GM19239 (cell line): ENCODE measurements around the gene PRIM2.
"Not testable (repeated sequence)": the region's sequence is repeated elsewhere in the genome, so short reads cannot be mapped to it uniquely, and the experiment has no call there.

ENCODE experiments used
- DNase-seq: peaks from one replicate; pipeline ENCODE4 v3.0.0; 2011; ENCODE audit warnings: low spot score; ENCODE audit not compliant: insufficient read length
- FAIRE-seq: peaks from 2 replicates; lab custom pipeline; 2011; peaks lifted over from hg19 to GRCh38; lab: Jason Lieb, UNC

The PRIM2 gene

DNA sequence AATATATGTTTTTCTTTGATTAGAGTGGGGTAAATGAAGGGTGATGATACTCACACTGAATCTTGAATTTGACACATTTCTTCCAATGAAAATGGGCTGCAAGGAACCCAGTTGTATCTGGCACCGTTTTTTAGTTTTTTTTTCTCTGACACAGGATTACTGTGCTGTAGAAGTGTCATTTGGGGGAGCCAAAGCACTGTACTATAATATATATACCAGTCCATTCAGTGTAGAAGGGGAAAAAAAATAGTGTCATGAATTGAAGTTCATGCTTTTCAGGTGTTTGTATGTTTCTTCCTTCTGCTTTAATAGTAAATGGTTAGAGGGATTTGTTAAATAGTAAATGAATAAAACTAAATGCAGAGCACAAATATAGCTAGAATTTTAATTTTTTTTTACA, 35.2 kb downstream of the PRIM2 start:
- DNase-seq, FAIRE-seq: not testable (repeated sequence)

DNA sequence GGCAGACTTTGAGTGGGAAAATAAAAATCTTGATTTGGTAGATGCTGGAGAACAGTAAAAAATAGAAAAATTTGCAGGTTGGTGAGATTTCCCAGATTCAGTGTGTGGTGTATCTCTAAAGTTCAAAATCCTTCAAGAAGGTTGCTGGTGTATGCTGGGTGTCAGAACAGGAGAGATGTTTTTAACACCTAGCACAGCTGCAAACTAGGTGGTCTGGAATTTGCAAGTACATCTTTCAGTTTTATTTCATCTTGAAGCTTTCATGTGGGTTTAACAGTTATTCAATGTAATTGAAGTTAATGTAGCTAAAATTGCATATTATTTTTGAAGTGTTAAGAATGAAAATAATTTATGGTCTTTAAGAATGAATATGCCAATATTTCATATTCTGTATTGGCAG, 40.9 kb downstream of the PRIM2 start:
- not testable (repeated sequence) for FAIRE-seq, DNase-seq

DNA sequence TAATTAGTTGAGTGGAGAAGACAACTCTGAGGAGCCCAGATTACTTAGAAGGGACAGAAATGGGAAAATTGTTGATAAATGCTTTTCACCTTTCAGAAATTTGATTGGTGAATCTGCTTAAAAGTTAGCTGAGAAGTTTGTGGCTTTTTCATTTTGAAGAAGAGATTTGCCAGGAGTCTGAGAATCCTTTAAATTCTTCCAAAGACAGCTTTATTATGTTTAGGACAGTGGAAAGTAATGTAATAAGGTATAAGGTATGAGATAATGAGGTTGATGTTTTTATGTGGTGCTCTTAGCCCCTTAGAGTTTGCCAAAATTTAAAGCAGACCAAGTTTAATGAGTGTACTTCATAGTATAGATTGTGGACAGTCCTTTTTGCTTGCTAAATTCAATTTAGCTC, 42.3 kb downstream of the PRIM2 start:
- not testable (repeated sequence) for DNase-seq, FAIRE-seq

DNA sequence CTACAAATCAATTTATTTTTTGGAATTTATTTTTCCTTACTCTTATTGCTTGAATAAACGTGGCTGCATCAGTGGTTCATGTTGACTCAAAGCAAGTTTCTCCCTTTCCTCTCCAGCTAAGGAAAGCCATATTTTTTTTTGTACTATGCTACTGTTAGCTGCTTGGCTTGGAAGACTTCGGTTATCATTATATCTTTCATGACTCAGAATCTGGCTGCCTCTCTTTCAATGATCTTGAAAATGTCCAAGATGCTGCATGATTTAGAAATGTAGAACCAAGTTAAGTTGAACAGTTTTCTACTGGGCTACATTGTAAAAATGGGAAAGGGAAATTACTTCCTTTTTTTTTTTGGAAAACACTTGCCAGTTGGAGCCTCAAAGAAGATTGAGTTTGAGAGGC, 44.9 kb downstream of the PRIM2 start:
- not testable (repeated sequence) for DNase-seq, FAIRE-seq

DNA sequence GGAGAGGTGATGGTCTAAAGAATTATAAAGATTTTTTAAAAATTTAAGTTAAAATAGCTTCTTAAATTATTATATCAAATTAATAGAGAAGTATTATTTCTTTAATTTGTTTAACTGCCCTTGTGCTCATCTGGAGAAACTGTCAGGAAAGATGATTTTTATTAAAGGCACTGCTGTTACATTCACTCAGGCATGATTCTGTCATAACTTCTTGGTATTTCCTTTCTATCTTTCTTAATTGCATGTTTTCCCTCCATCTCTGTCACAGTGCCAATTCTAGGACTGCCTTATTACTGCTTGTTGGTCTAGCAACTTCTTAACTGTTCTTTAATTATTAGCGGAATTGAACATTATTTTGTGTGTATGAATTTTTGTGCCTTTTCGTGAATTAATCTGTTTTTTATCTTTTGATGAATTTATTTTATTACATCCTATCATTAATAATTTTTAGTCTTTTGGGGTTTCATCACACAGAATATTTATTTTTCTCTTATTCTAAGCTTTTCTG, 47.7 kb downstream of the PRIM2 start:
- FAIRE-seq, DNase-seq: not testable (repeated sequence)

DNA sequence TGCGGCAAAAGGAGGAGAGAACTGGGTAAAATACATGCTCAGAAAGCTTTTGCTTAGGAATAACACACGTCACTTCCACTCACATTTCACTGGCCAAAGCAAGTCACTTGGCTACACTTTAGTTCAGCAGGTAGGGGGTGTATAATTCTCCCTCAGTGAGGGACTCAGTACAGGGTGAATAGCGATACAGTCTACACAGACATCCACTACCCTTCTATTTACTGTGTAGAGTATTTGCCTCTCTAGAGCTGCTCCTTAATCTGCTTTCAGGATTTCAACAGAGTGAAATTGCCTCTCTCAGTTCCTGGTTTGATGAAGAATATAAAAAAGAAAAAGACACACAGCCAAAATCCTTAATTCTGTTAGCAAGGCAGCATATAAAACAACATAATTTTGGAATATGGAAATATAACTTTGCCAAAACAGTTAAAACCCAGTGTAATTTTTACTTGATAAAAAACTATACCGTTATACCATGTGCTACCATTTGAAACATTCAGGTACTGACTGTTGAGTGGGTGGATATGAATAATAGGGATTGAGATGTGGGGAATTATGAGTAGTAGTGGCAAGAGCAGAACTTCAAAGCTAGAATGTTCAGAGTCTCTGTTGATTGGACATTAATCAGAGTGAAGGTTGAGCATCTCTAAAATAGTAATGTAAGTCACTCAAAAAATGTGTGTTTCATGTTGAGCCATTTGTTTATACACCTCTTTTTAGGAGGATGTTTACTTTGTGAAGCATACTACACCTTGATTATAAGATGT, 51.7 kb downstream of the PRIM2 start:
- not testable (repeated sequence) for FAIRE-seq, DNase-seq

DNA sequence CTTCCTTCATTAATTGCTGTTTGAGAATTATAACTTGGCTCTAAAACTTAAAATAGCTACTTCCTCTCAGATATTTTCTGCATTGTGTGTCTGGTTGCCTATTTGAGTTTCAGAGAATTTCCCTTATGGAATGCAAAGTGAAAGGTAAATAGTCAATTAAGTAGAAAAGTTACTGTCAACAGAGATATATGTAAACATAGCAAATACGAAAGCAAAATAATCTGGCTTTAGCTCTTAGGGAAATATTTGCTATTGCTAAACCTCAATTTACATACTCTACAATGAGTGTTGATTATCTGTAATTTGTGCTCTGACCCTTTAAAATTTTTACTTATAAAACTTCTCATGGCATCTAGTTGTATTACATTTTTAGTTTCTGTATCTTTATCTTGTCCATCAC, 54.3 kb downstream of the PRIM2 start:
- not testable (repeated sequence) for DNase-seq, FAIRE-seq

DNA sequence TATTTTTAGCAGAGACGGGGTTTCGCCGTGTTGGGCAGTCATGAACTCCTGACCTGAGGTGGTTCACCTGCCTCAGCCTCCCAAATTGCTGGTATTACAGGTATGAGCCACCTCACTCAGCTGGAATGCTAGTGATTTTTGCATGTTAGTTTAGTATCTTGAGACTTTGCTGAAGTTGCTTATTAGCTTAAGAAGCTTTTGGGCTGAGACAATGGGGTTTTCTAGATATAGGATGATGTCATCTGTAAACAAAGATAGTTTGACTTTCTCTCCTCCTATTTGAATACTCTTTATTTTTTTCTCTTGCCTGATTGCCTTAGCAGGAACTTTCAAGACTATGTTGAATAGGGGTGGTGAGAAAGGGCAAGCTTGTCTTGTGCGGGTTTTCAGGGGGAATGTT, 57.3 kb downstream of the PRIM2 start:
- DNase-seq, FAIRE-seq: not testable (repeated sequence)

DNA sequence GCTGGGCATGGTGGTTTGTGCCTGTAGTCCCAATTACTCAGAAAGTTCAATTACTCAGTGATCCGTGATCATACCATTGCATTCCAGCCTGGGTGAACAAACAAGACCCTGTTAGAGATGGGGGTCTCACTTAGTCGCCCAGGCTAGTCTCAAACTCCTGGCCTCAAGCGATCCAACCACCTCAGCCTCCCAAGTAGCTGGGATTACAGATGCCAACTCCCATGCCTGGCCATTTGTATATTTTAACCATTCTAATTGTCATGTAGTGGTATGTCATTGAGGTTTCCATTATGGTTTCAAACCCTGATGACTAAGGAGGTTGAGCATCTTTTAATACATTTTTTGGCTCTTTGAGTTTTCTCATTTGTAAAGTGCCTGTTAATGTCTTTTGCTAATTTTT, 58.7 kb downstream of the PRIM2 start:
- not testable (repeated sequence) for DNase-seq, FAIRE-seq

DNA sequence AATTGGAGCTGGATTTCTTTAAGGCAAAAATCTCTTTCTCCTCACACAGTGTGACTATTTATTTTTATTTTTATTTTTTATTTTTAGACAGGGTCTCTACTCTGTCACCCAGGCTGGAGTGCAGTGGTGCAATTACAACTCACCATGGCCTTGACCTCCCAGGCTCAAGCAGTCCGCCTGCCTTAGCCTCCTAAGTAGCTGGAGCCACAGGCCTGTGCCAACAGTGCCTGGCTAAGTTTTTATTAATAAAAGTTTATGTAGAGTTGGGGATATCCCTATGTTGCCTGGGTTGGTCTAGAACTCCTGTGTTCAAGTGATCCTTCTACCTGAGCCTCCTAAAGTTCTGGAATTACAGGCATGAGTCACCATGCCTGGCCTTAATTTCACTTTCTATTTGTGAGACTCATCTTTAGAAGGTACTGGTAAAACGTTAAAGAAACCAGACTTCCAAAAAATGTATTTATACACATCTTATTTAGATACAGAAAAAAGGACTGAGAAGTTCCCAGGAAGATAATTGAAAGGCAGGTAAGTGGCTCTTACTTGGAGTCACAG, 71.7 kb downstream of the PRIM2 start:
- not testable (repeated sequence) for FAIRE-seq, DNase-seq

DNA sequence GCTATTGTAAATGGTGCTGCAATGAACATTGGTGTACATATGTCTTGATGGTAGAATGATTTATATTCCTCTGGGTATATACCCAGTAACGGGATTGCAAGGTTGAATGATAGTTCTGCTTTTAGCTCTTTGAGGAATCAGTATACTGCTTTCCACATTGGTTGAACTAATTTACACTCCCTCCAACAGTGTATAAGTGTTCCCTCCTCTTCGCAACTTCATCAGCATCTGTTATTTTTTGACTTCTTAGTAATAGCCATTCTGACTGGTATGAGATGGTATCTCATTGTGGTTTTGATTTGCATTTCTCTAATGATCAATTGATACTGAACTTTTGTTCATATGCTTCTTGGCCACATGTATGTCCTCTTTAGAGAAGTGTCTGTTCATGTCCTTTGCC, 73.4 kb downstream of the PRIM2 start:
- not testable (repeated sequence) for DNase-seq, FAIRE-seq

DNA sequence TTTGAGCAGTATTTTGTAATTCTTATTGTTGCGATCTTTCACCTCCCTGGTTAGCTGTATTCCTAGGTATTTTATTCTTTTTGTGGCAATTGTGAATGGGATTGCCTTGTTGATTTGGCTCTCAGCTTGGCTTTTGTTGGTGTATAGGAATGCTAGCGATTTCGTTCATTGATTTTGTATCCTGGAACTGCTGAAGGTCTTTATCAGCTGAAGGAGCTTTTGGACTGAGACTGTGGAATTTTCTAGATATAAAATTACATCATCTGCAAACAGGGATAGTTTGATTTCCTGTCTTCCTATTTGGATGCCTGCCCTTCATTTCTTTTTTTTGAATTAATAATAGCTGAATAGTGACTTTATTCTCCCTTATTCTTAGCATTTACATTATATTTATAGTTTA, 74.6 kb downstream of the PRIM2 start:
- not testable (repeated sequence) for FAIRE-seq, DNase-seq

DNA sequence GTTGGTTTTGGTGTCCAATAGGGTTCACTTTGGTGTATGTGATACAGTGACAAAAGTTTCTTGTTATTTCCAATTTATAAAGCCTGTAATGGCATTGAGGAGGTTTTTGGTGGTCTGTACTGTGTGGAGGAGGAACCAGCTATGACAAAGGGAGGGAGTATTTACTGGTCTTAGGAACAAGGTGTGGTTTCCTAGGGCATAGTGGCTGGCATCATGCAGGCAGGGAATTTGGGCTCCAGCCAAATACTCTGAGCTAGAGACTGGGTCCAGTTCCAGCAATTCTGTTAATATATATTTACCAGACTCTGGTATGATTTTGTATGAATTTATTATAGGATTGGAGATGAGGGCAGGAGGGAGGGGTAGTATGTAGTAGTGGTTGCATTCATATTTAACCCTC, 101.9 kb downstream of the PRIM2 start:
- not testable (repeated sequence) for FAIRE-seq, DNase-seq

DNA sequence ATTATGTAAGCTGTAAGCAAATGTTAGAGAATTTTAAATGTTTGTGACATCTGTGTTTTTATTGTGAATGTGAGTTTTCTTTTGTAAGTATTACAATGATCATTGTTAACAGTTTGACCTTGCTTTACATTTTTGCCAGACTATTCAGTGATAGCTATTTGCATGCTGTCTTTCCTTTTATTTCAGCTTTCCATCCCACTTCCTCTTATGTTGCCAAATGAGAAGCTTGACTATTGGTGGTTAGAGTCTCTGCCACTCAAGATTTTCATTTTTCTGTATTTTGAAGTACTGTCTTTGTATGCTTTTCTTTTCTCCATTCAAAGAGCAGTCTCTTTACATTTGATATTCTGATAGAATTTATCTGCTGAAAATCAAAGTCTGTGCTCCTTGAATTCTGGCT, 104.1 kb downstream of the PRIM2 start:
- no peak for FAIRE-seq

DNA sequence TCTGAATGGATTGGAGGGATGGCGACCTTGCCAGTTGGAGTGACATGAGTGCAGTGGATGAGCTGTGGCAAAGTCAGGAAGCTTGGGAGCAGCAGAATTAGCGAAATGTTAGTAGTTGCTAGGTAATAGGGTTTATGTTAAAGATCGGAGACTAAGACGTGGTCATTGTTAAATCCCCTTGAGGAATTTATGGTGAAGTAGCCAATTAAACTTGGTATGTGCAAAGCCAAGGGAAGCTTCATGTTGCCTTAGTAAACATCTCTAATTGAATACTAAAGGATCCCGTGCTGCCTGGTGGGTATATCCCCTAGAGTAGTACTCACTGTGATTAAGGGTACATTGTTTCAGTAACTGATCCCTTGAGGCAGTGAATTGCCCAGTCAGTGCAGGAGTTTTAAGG, 106.0 kb downstream of the PRIM2 start:
- DNase-seq (no peak), FAIRE-seq (no peak)

More for the DNA sequence above, 104.1 kb downstream of the PRIM2 start:
- DNase-seq, result no peak

DNA sequence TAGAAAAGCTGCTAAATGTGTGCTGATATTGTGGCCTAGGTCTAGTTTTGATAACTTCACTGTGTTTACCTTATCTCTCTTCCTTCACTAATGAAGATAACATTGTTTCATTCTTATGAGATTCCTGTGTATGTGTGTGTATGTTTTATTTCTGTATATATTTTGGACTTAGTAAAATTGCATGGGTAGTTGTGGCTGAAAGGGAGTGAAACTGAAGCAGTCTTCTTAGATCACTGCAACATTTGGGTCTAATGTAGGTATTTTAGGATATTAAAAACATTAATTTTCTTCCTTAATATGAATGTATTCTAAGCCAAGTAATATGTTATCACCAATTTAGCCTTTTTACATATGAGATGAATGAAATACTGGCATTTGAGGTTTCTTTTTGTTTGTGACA, 114.3 kb downstream of the PRIM2 start:
- DNase-seq, FAIRE-seq: not testable (repeated sequence)

DNA sequence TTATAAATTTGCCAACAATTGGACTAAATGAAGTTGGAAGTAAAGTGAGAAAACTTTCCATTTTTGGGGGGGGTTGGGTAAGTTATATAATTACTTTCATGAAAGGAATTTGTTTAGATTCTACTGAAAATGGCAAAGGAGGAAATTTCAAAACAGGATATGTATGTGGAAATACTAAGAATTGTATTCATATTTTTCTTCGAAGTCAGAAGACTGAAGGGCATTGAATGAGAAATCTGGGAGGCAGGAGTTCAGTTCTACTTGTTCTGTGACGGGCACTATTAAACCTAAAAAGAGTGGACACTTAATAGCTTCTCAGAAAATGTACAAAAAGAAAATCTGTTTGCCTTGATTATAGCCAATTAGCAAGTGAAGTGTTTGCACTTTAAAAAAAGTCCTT, 114.7 kb downstream of the PRIM2 start:
- no peak for DNase-seq

DNA sequence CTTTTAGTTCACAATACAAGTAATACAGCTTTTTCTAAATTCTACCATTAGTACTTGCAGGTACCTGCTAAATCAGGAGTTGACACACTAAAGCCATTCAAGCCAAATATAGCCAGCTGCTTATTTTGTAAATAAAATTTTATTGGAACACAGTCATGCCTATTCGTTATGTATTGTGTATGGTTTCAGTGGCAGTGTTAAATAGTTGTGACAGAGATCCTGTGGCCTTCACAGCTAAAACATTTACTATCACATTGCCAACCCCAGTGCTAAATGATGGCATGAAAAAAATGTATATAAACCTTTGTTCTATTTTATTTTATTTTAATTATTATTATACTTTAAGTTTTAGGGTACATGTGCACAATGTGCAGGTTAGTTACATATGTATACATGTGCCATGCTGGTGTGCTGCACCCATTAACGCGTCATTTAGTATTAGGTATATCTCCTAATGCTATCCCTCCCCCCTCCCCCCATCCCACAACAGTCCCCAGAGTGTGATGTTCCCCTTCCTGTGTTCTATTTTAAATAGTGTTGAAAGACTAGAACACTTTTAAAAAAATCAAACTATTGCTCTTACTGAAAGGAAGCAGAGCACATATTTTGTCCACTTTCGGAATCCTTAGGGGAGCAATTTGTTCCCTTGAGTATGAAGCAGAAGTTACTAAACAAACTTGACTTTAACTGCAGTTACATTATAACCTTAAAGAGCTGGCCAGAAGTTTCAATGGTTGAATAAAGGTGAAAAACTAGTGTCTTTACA, 115.7 kb downstream of the PRIM2 start:
- peak; percentile 26 for FAIRE-seq
- DNase-seq, result no peak

More for the DNA sequence above, 114.7 kb downstream of the PRIM2 start:
- no peak for FAIRE-seq

DNA sequence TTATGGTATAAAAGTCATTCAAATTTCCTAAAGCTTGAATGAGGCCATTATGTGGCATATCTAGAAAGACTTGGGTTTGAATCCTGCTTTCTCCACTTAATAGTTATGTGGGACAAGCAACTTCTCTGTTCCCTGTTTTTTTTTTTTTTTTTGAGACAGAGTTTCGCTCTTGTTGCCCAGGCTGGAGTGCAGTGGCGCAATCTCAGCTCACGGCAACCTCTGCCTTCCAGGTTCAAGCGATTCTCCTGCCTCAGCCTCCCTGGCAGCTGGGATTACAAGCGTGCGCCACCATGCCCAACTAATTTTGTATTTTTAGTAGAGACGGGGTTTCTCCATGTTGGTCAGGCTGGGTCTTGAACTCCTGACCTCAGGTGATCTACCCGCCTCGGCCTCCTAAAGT, 116.4 kb downstream of the PRIM2 start:
- not testable (repeated sequence) for DNase-seq, FAIRE-seq

DNA sequence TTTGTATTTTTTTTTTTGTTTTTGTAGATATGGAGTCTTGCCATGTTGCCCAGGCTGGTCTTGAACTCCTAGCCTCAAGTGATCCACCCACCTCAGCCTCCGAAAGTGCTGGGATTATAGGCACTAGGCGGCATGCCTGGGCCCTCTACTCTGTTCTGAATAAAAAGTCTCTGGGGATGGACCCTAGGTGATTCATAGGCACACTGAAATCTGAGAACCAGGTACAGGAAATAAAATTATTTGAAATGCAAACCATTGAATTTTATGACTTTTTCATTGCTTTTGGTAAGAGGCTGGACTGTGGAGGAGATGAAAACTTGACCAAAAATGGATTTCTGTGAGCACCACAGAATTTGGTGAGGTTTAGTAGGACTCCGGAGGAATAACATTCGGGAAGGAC, 117.5 kb downstream of the PRIM2 start:
- DNase-seq, result no peak
- FAIRE-seq, result no peak
